ENCODE results near the gene CHSY3. TPM values are rescaled to one million over a fixed set of nuclear protein-coding genes. Genes with fewer than 3 reads are reported as not detected.

The CHSY3 gene
- total RNA-seq, 4 donors from 2014 or later, result 0.84 to 4.3 (median 2.6) TPM

DNA sequence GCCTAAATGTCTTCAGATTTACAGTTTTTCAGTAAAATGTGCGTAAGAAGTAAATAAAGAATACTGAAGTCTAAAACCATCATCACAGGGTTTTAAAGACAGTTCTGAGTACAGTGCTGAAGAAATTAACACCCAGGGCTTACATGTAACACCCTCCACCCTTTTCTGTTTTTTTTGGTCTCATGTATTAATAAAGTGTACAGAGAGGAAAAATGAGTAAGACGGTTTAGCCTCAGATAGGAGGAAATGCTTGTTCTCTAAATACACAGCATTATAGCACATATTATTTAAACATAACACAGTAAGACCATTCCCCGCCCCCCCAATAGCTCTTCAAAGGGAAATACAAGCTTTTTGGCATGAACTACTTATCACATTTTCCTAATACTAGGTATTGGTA lies 119.3 kb downstream of the CHSY3 start:
- TF ChIP-seq, protein P1, sequence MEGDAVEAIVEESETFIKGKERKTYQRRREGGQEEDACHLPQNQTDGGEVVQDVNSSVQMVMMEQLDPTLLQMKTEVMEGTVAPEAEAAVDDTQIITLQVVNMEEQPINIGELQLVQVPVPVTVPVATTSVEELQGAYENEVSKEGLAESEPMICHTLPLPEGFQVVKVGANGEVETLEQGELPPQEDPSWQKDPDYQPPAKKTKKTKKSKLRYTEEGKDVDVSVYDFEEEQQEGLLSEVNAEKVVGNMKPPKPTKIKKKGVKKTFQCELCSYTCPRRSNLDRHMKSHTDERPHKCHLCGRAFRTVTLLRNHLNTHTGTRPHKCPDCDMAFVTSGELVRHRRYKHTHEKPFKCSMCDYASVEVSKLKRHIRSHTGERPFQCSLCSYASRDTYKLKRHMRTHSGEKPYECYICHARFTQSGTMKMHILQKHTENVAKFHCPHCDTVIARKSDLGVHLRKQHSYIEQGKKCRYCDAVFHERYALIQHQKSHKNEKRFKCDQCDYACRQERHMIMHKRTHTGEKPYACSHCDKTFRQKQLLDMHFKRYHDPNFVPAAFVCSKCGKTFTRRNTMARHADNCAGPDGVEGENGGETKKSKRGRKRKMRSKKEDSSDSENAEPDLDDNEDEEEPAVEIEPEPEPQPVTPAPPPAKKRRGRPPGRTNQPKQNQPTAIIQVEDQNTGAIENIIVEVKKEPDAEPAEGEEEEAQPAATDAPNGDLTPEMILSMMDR (IDR thresholded peaks at IDR 0.05), result no peak
- no peak for TF ChIP-seq POLR2A (IDR thresholded peaks at IDR 0.05)
- 74 to 80% methylated on average over 3 of the region's 3 CpGs for WGBS, 2 donors
- DNase-seq (ENCODE audit: low spot score in 2 of 2), result no peak
- no peak overlapping the region for H3K4me3 ChIP-seq (ENCODE audit: low read depth, poor library complexity, severe bottlenecking)
- intact Hi-C loops (cut with DNase I; ENCODE audit: low total_unique reads), result no loop called here

DNA sequence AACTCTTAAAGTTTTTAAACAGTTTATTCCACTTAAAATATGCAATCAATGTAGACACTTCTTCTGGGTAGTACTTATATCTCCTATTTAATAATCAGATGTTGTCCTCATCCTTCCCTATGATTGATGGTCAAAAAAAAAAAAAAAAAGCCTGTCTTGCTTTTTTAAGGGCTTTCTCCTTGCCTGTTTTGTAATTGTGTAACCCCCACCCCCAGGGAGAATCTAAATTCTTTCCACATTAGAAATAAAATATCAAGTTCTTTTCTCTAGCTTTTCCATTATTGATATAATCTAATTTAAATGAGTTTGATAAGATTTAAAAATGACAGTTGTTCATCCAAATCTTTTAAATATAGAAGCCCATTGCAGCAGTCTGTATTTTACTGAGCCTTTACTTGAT lies 119.7 kb downstream of the CHSY3 start:
- intact Hi-C loops (cut with DNase I; ENCODE audit: low total_unique reads), result no loop called here
- no peak overlapping the region for H3K4me3 ChIP-seq (ENCODE audit: low read depth, poor library complexity, severe bottlenecking)
- DNase-seq (ENCODE audit: low spot score in 2 of 2), result no peak
- no peak for TF ChIP-seq POLR2A (IDR thresholded peaks at IDR 0.05)
- TF ChIP-seq, protein P1 (IDR thresholded peaks at IDR 0.05), result no peak

DNA sequence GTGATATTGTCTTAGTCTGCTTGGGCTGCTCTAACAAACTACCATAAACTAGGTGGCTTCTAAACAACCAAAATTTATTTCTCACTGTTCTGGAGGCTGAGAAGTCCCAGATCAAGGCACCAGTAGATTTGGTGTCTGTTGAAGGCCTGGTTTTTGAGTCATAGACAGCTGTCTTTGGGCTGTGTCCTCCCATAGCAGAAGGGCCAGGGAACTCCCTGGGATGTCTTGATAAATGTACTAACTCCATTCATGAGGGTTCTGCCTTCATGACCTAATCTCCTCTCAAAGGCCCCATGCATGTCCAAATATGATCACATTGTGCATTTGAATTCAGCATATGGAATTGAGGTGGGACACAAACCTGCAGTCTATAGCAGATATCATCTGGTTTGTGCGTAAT lies 121.2 kb downstream of the CHSY3 start:
- no peak for TF ChIP-seq POLR2A (IDR thresholded peaks at IDR 0.05)
- TF ChIP-seq, protein P1 (IDR thresholded peaks at IDR 0.05), result no peak
- intact Hi-C loops (cut with DNase I; ENCODE audit: low total_unique reads), result no loop called here
- DNase-seq (ENCODE audit: low spot score in 2 of 2), result no peak
- WGBS, 2 donors, result 96 to 100% methylated on average over 1 of the region's 1 CpG
- no peak overlapping the region for H3K4me3 ChIP-seq (ENCODE audit: low read depth, poor library complexity, severe bottlenecking)

DNA sequence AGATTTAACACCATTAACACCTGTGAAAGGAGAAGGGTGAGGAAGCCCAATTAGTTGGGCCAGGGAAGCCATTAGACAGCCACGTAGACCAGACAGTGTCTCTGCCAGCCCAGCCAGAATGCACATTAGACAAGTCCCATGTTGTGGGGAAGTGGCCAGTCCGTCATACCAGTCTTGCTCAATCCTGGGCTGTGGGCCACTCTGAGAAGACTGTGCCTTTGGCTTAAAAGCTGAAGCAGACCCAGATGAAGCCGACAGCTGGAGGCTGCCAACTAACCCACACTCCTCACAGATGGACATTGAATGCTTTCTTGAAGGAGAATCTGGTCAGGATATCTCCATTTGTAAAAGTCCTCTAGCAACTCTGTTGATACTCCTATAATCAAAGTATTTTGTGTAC lies 128.5 kb downstream of the CHSY3 start:
- peak; percentile 44 to 90 for DNase-seq (ENCODE audit: low spot score in 2 of 2)
- 50 to 71% methylated on average over 3 of the region's 3 CpGs for WGBS, 2 donors
- no peak for TF ChIP-seq POLR2A (IDR thresholded peaks at IDR 0.05)
- TF ChIP-seq, protein P1 (IDR thresholded peaks at IDR 0.05), result no peak
- no peak overlapping the region for H3K4me3 ChIP-seq (ENCODE audit: low read depth, poor library complexity, severe bottlenecking)
- intact Hi-C loops (cut with DNase I; ENCODE audit: low total_unique reads), result no loop called here

DNA sequence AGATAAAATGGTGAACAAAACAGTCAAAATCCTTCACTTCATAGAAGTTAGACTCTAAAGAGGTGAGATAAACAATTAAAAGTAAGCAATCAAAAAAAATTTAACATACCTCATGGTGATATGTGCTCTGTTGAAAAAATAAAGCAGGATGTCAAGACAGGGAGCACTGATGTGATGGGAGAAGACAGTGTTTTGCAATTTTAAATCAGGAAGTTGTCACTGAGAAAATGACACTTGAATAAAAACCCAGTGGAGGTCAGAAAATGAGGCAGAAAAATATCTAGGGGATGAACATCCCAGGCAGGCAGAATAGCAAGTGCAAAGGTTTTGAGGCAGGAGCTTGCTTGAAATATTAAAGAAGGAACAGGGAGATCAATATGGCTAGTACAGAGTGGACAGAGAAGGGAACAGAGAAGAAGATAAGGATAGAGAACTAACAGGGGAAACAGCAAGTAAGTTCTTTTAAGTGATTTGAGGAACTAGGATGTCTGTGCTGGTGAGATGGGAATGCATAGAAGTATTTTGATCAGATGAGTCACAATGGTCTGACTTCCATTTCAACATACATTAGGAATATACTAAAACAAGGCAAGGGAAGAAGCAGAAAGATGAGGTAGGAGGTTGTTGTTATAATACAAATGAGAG lies 130.4 kb downstream of the CHSY3 start:
- intact Hi-C loops (cut with DNase I; ENCODE audit: low total_unique reads), result no loop called here
- no peak for DNase-seq (ENCODE audit: low spot score in 2 of 2)
- TF ChIP-seq, protein P1 (IDR thresholded peaks at IDR 0.05), result no peak
- H3K4me3 ChIP-seq (ENCODE audit: low read depth, poor library complexity, severe bottlenecking), result no peak overlapping the region

DNA sequence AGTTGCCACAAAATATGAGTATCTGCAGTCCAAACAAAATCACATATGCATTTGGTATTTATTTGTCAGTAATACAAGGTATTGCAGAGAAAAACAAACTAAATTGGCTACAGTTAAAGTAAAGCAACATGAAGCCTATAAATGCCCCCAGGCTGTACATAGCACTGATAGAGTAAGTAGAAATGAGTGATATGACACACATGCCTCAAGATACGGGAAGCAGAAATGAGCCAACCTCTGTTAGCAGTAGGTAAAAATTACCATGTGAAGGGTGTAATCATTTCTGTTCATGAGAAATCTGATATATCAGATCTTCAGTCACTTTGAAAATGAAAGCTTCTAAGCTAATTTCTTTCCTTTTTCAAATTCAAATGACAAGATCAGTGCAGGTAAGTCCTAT lies 131.1 kb downstream of the CHSY3 start:
- DNase-seq (ENCODE audit: low spot score in 2 of 2), result no peak
- no peak overlapping the region for H3K4me3 ChIP-seq (ENCODE audit: low read depth, poor library complexity, severe bottlenecking)
- intact Hi-C loops (cut with DNase I; ENCODE audit: low total_unique reads), result no loop called here
- TF ChIP-seq POLR2A (IDR thresholded peaks at IDR 0.05), result no peak
- TF ChIP-seq, protein P1 (IDR thresholded peaks at IDR 0.05), result no peak
- 47 to 64% methylated on average over 1 of the region's 1 CpG for WGBS, 2 donors
